ENCODE results near the gene FHOD1. TPM values are rescaled to one million over a fixed set of nuclear protein-coding genes. Genes with fewer than 3 reads are reported as not detected.

FHOD1 gene
- total and polyA plus RNA-seq, 9 of the 15 experiments (the other 6 are each of a cell fraction or from before 2014, with no cell fraction given) = 18.7 to 126 (median 32.3) TPM

DNA sequence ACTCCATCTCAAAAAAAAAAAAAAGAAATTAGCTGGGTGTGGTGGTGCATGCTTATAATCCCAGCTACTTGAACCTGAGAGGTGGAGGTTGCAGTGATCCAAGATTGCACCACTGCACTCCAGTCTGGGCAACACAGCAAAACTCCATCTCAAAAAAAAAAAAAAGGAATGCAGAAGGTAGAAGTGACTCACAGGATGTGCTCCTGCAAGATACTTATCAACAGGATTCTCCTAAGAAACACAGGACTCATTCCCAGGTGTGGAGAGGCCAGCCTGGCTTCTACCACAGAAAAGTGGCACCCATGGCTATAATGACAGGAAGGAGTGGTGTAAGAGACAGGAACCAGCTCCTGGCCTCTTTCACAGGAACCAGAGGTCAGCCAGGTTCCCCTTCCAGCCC lies 34.5 kb downstream of the FHOD1 start:
- in situ Hi-C loops (cut with MboI) (no loop called here), intact Hi-C loops (cut with micrococcal nuclease) (no loop called here)
- H3K9ac ChIP-seq (ENCODE audit: insufficient read depth in 1 of 2, low read depth in 2 of 2, low read length in 2 of 2) = no peak overlapping the region; a peak in 1 of 4 replicates
- ATAC-seq = no peak
- H3K4me2 ChIP-seq (ENCODE audit: insufficient read depth, low read length) = no peak overlapping the region
- H3K9me3 ChIP-seq (replicated peaks; ENCODE audit: control insufficient read depth, insufficient read depth, low read depth, low read length) = no peaks in the 10 kb centered on the region
- H3K27me3 ChIP-seq (ENCODE audit: control insufficient read depth in 2 of 2, insufficient read depth in 2 of 2, low read length in 2 of 2) = no peaks in the 10 kb centered on the region
- no peak for FAIRE-seq
- peaks cover 20 to 49% of the 10 kb centered on the region in 2 experiments for H3K4me1 ChIP-seq (replicated peaks in 1 of 2; ENCODE audit: control insufficient read depth in 2 of 2, insufficient read depth in 2 of 2, low read length in 2 of 2)
- H4K20me1 ChIP-seq (replicated peaks; ENCODE audit: control insufficient read depth, insufficient read depth, low read length) = no peaks in the 10 kb centered on the region
- no peaks in the 10 kb centered on the region for H3K9me1 ChIP-seq (ENCODE audit: control insufficient read depth, insufficient read depth, low read length)
- no TSS peak for BruUV-seq (replicated peaks)
- H3K79me2 ChIP-seq (ENCODE audit: control insufficient read depth, insufficient read depth, low read length) = no peaks in the 10 kb centered on the region
- no peak overlapping the region for H3K4me3 ChIP-seq
- no peak overlapping the region for H2AFZ ChIP-seq (ENCODE audit: low read depth, low read length)
- no peak for DNase-seq (ENCODE audit: extremely low read depth in 1 of 4, low spot score in 3 of 4)
- ChIA-PET POLR2A (interaction anchor here (0.8 to 0.9 kb wide), 2 partner anchors 11 to 16 kb away, joined by 3 read pairs; no protein-coding TSS in a partner anchor), CTCF (ENCODE audit: low intra/inter-chr PET ratio) (no interaction called here)
- TF ChIP-seq ZNF384 (IDR thresholded peaks at IDR 0.05; ENCODE audit: low read depth, low read length) = peak; percentile 32; the same call in 1 of the 2 replicates
- TF ChIP-seq TSC22D4 (tag; IDR thresholded peaks at IDR 0.05) = no peak
- 0 out of 2 replicates have a peak, but pooled peaks have one; percentile 25 for TF ChIP-seq FOSL1 (tag; conservative IDR thresholded peaks at IDR 0.05)
- no peak overlapping the region for H3K27ac ChIP-seq (ENCODE audit: extremely low read depth, low read depth, low read length)
- H3K36me3 ChIP-seq (ENCODE audit: control insufficient read depth, insufficient read depth, low read length) = no peaks in the 10 kb centered on the region

DNA sequence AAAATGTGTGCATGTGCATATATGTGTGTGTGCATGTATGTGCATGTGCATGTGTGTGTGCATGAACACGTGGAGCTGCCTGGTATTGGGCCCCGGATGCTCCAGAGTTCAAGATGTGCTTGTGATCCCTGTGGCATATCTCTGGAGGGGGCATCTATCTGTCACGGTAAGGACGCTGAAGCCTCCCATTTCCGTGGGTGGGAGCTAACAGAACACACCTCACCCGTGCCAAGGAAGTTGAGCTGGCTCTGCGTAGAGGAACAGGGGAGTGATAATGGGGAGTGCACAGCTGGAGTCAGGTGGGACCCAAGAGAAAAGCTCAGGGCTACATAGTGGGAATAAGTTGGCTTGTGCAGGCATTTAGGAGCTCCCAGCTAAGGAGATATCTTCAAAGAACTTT lies 35.6 kb downstream of the FHOD1 start:
- H3K27me3 ChIP-seq (ENCODE audit: control insufficient read depth in 2 of 2, insufficient read depth in 2 of 2, low read length in 2 of 2) = no peaks in the 10 kb centered on the region
- ChIA-PET POLR2A (interaction anchor here (0.7 to 1.1 kb wide), 3 partner anchors 12 to 204 kb away, joined by 3 to 4 read pairs (median 3); no protein-coding TSS in a partner anchor), CTCF (ENCODE audit: low intra/inter-chr PET ratio) (no interaction called here)
- ATAC-seq (no peak), FAIRE-seq (no peak), DNase-seq (ENCODE audit: extremely low read depth in 1 of 4, low spot score in 3 of 4) (no peak)
- in situ Hi-C loops (cut with MboI) (no loop called here), intact Hi-C loops (cut with micrococcal nuclease) (no loop called here)
- peaks cover 3% of the 10 kb centered on the region for H3K9me1 ChIP-seq (ENCODE audit: control insufficient read depth, insufficient read depth, low read length)
- H3K36me3 ChIP-seq (ENCODE audit: control insufficient read depth, insufficient read depth, low read length) = no peaks in the 10 kb centered on the region
- 20% methylated on average over 7 of the region's 7 CpGs for WGBS (ENCODE audit: insufficient coverage, low coverage, missing lambda C conversion rate)
- no peak overlapping the region for H3K4me2 ChIP-seq (ENCODE audit: insufficient read depth, low read length)
- peaks cover 20 to 51% of the 10 kb centered on the region in 2 experiments; a peak in 4 of 5 replicates for H3K4me1 ChIP-seq (replicated peaks in 1 of 2; ENCODE audit: control insufficient read depth in 2 of 2, insufficient read depth in 2 of 2, low read length in 2 of 2)
- H3K4me3 ChIP-seq = no peak overlapping the region
- H4K20me1 ChIP-seq (replicated peaks; ENCODE audit: control insufficient read depth, insufficient read depth, low read length) = no peaks in the 10 kb centered on the region
- no peak overlapping the region for H2AFZ ChIP-seq (ENCODE audit: low read depth, low read length)
- no peak overlapping the region for H3K27ac ChIP-seq (ENCODE audit: extremely low read depth, low read depth, low read length)
- no TSS peak for BruUV-seq (replicated peaks)
- peak overlapping the region in 1 of 2 experiments; percentile 54; a peak in 1 of 4 replicates for H3K9ac ChIP-seq (ENCODE audit: insufficient read depth in 1 of 2, low read depth in 2 of 2, low read length in 2 of 2)
- H3K9me3 ChIP-seq (replicated peaks; ENCODE audit: control insufficient read depth, insufficient read depth, low read depth, low read length) = no peaks in the 10 kb centered on the region
- no peaks in the 10 kb centered on the region for H3K79me2 ChIP-seq (ENCODE audit: control insufficient read depth, insufficient read depth, low read length)
- TF ChIP-seq KAT7 (CRISPR knock-in tag; IDR thresholded peaks at IDR 0.05; ENCODE audit: borderline replicate concordance) (no peak), NR0B1 (IDR thresholded peaks at IDR 0.05; ENCODE audit: partially characterized antibody) (no peak), EZH2 (IDR thresholded peaks at IDR 0.05; ENCODE audit: borderline replicate concordance, low read depth, low read length) (no peak), CBFA2T3 (IDR thresholded peaks at IDR 0.05) (no peak)
- TF ChIP-seq, protein P1, sequence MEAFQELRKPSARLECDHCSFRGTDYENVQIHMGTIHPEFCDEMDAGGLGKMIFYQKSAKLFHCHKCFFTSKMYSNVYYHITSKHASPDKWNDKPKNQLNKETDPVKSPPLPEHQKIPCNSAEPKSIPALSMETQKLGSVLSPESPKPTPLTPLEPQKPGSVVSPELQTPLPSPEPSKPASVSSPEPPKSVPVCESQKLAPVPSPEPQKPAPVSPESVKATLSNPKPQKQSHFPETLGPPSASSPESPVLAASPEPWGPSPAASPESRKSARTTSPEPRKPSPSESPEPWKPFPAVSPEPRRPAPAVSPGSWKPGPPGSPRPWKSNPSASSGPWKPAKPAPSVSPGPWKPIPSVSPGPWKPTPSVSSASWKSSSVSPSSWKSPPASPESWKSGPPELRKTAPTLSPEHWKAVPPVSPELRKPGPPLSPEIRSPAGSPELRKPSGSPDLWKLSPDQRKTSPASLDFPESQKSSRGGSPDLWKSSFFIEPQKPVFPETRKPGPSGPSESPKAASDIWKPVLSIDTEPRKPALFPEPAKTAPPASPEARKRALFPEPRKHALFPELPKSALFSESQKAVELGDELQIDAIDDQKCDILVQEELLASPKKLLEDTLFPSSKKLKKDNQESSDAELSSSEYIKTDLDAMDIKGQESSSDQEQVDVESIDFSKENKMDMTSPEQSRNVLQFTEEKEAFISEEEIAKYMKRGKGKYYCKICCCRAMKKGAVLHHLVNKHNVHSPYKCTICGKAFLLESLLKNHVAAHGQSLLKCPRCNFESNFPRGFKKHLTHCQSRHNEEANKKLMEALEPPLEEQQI (IDR thresholded peaks at IDR 0.05) = no peak
- TF ChIP-seq, protein P2, sequence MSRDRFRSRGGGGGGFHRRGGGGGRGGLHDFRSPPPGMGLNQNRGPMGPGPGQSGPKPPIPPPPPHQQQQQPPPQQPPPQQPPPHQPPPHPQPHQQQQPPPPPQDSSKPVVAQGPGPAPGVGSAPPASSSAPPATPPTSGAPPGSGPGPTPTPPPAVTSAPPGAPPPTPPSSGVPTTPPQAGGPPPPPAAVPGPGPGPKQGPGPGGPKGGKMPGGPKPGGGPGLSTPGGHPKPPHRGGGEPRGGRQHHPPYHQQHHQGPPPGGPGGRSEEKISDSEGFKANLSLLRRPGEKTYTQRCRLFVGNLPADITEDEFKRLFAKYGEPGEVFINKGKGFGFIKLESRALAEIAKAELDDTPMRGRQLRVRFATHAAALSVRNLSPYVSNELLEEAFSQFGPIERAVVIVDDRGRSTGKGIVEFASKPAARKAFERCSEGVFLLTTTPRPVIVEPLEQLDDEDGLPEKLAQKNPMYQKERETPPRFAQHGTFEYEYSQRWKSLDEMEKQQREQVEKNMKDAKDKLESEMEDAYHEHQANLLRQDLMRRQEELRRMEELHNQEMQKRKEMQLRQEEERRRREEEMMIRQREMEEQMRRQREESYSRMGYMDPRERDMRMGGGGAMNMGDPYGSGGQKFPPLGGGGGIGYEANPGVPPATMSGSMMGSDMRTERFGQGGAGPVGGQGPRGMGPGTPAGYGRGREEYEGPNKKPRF (IDR thresholded peaks at IDR 0.05; ENCODE audit: low read depth, low read length) = no peak

Measured in K562 (cell line).